GM19463 (cell line): Measurements from ENCODE around the gene DRD4.

Experiments used
- ATAC-seq: cut with Tn5 transposase; IDR thresholded peaks from one replicate; pipeline ENCODE4 v1.9.1; 2021; ENCODE audit warnings: mild to moderate bottlenecking, moderate library complexity; ENCODE audit not compliant: unreplicated experiment

The DRD4 gene

GRCh38 chr11:620935-621814 is 15.9 kb upstream of the DRD4 start:
- ATAC-seq: no peak

- no peak for ATAC-seq
These were observed 15.2 kb upstream of the DRD4 start for GRCh38 chr11:621838-622237.

- ATAC-seq: no peak
These were observed 13.7 kb upstream of the DRD4 start for GRCh38 chr11:623349-623869.

GRCh38 chr11:623999-624704 is 12.9 kb upstream of the DRD4 start:
- ATAC-seq: no peak

- ATAC-seq: no peak
These were observed 12.1 kb upstream of the DRD4 start, which contains the start of gene CDHR5 for GRCh38 chr11:624705-625635. CDHR5 (minus strand) TSS chr11:624955; CDS start chr11:624902, 53 bp downstream.

- no peak for ATAC-seq
These were observed 11.3 kb upstream of the DRD4 start for GRCh38 chr11:625636-626268.

- no peak for ATAC-seq
These were observed 10.4 kb upstream of the DRD4 start, which contains the start of gene SCT for GRCh38 chr11:626475-627307. SCT (minus strand) TSS chr11:627181; CDS start chr11:627143, 38 bp downstream.

GRCh38 chr11:627308-627576 is 9.8 kb upstream of the DRD4 start:
- ATAC-seq: no peak

GRCh38 chr11:628056-628455 is 9.0 kb upstream of the DRD4 start:
- ATAC-seq: no peak

- ATAC-seq: no peak
These were observed 7.9 kb upstream of the DRD4 start for GRCh38 chr11:629237-629583.

GRCh38 chr11:630871-631270 is 6.2 kb upstream of the DRD4 start:
- ATAC-seq: no peak

GRCh38 chr11:635945-636510 is 1.0 kb upstream of the DRD4 start:
- no peak for ATAC-seq

GRCh38 chr11:637333-637592 is 194 bp downstream of the DRD4 start:
- ATAC-seq: no peak

GRCh38 chr11:637593-638521 is 788 bp downstream of the DRD4 start:
- no peak for ATAC-seq

- ATAC-seq: no peak
These were observed 1.7 kb downstream of the DRD4 start for GRCh38 chr11:638631-639331.

- no peak for ATAC-seq
These were observed 2.4 kb downstream of the DRD4 start for GRCh38 chr11:639332-639955.

GRCh38 chr11:640021-640706 is 3.1 kb downstream of the DRD4 start:
- no peak for ATAC-seq
